Upper lobe of right lung (tissue), 1 donor: ENCODE measurements around the gene SORBS1. TPM values are rescaled to one million over a fixed set of nuclear protein-coding genes. Genes with fewer than 3 reads are reported as not detected.
A peak's percentile ranks its signal among the peaks of the same experiment; 100 is the strongest.

Experiments used
- ATAC-seq: fragments of 200-7000 bp; cut with Tn5 transposase; one replicate; pipeline ENCODE4 v1.9.1; 2020; ENCODE audit warnings: mild to moderate bottlenecking, moderate library complexity
- DNase-seq: peaks from one replicate; pipeline ENCODE4 v3.0.0-alpha.2; 2020
- H3K27ac ChIP-seq: fragments of 200-600 bp; one replicate; pipeline ENCODE4 v1.8.0; 2022
- H3K27me3 ChIP-seq: fragments of 200-600 bp; one replicate; pipeline ENCODE4 v1.8.0; 2022; ENCODE audit warnings: mild to moderate bottlenecking
- H3K36me3 ChIP-seq: fragments of 200-600 bp; one replicate; pipeline ENCODE4 v1.8.0; 2022
- H3K4me1 ChIP-seq: fragments of 200-600 bp; one replicate; pipeline ENCODE4 v1.8.0; 2022
- H3K4me3 ChIP-seq: fragments of 200-600 bp; one replicate; pipeline ENCODE4 v1.8.0; 2022; ENCODE audit warnings: mild to moderate bottlenecking
- H3K9me3 ChIP-seq: fragments of 200-600 bp; one replicate; pipeline ENCODE4 v1.8.0; 2022
- intact Hi-C: fragments of 100-400 bp; cut with DNase I; formaldehyde crosslinking; loops from one replicate; pipeline ENCODE4 v1.11.0; 2022
- total RNA-seq: library from RNA; stranded (reverse); fragmentation: NEBNext Ultra II Directional; extraction: Animal tissue kit (Norgen Biotek cat#: 25700); gene quantifications from one replicate; pipeline ENCODE4 v1.2.1, GENCODE V29; 2021
- TF ChIP-seq, protein P1 (sequence below): fragments of 200-600 bp; IDR thresholded peaks from one replicate; pipeline ENCODE4 v1.8.0; 2022; ENCODE audit warnings: antibody characterized with exemption
- donor health status: DM: no; HTN: yes; CAD: no; lungs with severe emphysema.

The SORBS1 gene
- total RNA-seq, 1 donor from 2014 or later, result 50.7 TPM

GRCh38 chr10:95314192-95314918, 246.8 kb downstream of the SORBS1 start:
- H3K9me3 ChIP-seq, result no peaks in the 10 kb centered on the region
- peaks cover 28% of the 10 kb centered on the region for H3K4me1 ChIP-seq
- DNase-seq (no peak), ATAC-seq (peak; percentile 85)
- intact Hi-C loops, result no loop called here
- TF ChIP-seq, protein P1, sequence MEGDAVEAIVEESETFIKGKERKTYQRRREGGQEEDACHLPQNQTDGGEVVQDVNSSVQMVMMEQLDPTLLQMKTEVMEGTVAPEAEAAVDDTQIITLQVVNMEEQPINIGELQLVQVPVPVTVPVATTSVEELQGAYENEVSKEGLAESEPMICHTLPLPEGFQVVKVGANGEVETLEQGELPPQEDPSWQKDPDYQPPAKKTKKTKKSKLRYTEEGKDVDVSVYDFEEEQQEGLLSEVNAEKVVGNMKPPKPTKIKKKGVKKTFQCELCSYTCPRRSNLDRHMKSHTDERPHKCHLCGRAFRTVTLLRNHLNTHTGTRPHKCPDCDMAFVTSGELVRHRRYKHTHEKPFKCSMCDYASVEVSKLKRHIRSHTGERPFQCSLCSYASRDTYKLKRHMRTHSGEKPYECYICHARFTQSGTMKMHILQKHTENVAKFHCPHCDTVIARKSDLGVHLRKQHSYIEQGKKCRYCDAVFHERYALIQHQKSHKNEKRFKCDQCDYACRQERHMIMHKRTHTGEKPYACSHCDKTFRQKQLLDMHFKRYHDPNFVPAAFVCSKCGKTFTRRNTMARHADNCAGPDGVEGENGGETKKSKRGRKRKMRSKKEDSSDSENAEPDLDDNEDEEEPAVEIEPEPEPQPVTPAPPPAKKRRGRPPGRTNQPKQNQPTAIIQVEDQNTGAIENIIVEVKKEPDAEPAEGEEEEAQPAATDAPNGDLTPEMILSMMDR, result no peak
- no peaks in the 10 kb centered on the region for H3K36me3 ChIP-seq
- H3K27me3 ChIP-seq, result no peaks in the 10 kb centered on the region
- H3K4me3 ChIP-seq, result no peak overlapping the region
- no peak overlapping the region for H3K27ac ChIP-seq

- H3K27me3 ChIP-seq, result no peaks in the 10 kb centered on the region
- ATAC-seq (no peak), DNase-seq (no peak)
- H3K9me3 ChIP-seq, result no peaks in the 10 kb centered on the region
- peaks cover 33% of the 10 kb centered on the region for H3K4me1 ChIP-seq
- TF ChIP-seq, protein P1, result no peak
- H3K27ac ChIP-seq, result no peak overlapping the region
- no peaks in the 10 kb centered on the region for H3K36me3 ChIP-seq
- H3K4me3 ChIP-seq, result no peak overlapping the region
- intact Hi-C loops, result no loop called here
These were observed 248.1 kb downstream of the SORBS1 start for GRCh38 chr10:95312986-95313495.

DNA sequence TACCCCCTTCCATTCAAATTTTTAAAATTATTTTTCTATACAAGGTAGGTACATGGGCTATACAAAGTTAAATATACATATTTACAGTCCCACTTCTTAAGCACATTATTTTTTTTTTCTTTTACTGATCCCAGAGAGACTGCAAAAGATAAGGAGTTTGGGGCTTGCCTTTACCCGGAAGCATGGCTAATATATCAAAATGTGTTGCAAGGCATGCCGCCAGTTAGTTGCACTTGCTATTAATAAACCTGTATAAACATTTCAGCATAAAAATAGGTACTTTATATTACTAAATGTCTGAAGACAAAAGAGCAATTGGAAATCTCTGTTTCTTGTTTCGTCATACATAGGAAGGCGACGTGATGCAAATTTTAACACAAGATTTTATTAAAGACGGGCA, 248.9 kb downstream of the SORBS1 start:
- peaks cover 33% of the 10 kb centered on the region for H3K4me1 ChIP-seq
- TF ChIP-seq, protein P1, result no peak
- no peaks in the 10 kb centered on the region for H3K36me3 ChIP-seq
- H3K27me3 ChIP-seq, result no peaks in the 10 kb centered on the region
- H3K4me3 ChIP-seq, result no peak overlapping the region
- no peak for DNase-seq
- intact Hi-C loops, result no loop called here
- ATAC-seq, result no peak
- no peaks in the 10 kb centered on the region for H3K9me3 ChIP-seq
- H3K27ac ChIP-seq, result no peak overlapping the region

DNA sequence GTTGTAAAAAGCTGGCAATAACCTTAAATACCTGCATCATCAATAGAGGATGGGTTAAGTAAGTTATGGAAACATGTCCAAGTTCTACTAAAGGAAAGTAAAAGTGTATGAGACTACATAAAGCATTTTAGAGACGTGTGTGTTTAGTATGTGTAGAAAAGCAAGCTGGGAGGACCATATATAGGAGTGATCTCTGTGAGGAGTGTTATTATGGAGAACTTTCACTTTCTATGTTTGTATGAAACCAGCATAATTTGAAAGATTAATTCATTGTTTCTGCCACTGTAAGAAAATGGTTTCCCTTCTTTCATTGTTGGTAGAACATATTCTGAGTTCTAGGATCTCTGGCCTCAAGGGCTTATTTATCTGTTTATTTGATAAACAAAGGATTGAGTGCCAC, 251.2 kb downstream of the SORBS1 start:
- intact Hi-C loops, result no loop called here
- Histone ChIP-seq H3K27me3 (no peaks in the 10 kb centered on the region), H3K4me3 (no peak overlapping the region), H3K4me1 (peaks cover 33% of the 10 kb centered on the region), H3K27ac (no peak overlapping the region), H3K9me3 (no peaks in the 10 kb centered on the region), H3K36me3 (no peaks in the 10 kb centered on the region)
- ATAC-seq (no peak), DNase-seq (no peak)
- TF ChIP-seq, protein P1, result no peak

DNA sequence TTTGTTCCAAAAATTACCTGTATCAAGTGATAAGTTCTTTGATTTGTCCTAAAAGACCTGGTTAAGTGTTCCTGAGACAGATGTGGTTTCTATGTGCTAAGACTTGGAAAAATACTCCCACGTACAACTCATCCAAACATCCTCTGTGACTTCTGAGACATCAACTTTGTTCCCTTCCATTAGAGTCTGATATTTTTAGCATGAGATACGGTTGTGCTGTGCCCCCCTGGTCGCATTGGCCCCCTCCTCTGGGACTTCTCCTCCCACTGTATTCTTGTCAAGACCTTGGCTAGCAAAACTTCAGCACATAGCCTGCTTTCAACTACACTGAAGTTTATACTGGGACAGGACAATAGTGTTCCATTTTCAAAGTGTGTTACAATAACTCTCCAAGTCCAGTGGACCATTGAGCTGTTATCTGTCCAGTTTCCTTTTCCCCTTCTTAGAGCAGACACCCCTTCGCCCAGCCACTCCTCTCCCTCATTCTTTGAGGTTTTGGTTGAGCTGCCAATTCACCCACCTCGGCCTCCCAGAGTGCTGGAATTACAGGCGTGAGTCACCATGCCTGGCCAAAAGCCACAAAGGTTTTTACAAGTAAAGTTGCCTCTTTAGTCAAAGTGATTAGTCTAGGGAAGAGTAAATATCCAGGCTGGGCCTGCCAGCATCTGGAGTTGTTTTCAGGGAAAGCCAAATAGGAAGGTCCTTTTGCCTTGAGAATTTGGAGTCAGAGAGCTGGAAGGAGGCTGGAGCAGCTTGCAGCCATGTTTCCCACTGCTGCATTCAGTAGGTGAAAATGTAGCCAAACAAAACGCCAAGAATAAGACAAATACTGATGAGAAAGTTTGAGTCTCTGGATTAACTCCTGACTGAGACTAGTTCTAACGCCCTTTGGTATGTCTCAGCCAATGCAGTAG, 252.5 kb downstream of the SORBS1 start:
- TF ChIP-seq, protein P1, result no peak
- DNase-seq (peak; percentile 85), ATAC-seq (peak; percentile 90)
- no peak overlapping the region for H3K27ac ChIP-seq
- H3K4me1 ChIP-seq, result peaks cover 32% of the 10 kb centered on the region
- no peak overlapping the region for H3K4me3 ChIP-seq
- H3K27me3 ChIP-seq, result no peaks in the 10 kb centered on the region
- H3K36me3 ChIP-seq, result no peaks in the 10 kb centered on the region
- intact Hi-C loops, result no loop called here
- H3K9me3 ChIP-seq, result no peaks in the 10 kb centered on the region
